ENCODE data around the gene PILRA. TPM values are rescaled to one million over a fixed set of nuclear protein-coding genes. Genes with fewer than 3 reads are reported as not detected.

Gene PILRA
- total and polyA plus RNA-seq, 10 of the 15 experiments (the other 5 are each of a cell fraction or from before 2014, with no cell fraction given) = 6.6 to 43.3 (median 11.5) TPM

GRCh38 chr7:100370303-100370702 is 3.0 kb upstream of the PILRA start (continued):
- TF ChIP-seq NR2F1 (conservative IDR thresholded peaks at IDR 0.05) = no peak
- no peak for TF ChIP-seq SKIL (IDR thresholded peaks at IDR 0.05; ENCODE audit: low read depth, poor library complexity, severe bottlenecking)
- no peak for TF ChIP-seq JUNB (IDR thresholded peaks at IDR 0.05)
- TF ChIP-seq SPI1 (IDR thresholded peaks at IDR 0.05; ENCODE audit: borderline replicate concordance, insufficient read depth, low read depth, low read length) = no peak
- TF ChIP-seq CUX1 (IDR thresholded peaks at IDR 0.05; ENCODE audit: insufficient replicate concordance, low read depth, low read length) = no peak
- TF ChIP-seq FOXK2 (IDR thresholded peaks at IDR 0.05) = no peak
- no peak for TF ChIP-seq IRF5 (IDR thresholded peaks at IDR 0.05; ENCODE audit: borderline replicate concordance)
- TF ChIP-seq HCFC1 (IDR thresholded peaks at IDR 0.05; ENCODE audit: low read length) = no peak
